HG02973 (cell line): Measurements from ENCODE around the gene ZNF141.
"Not testable (repeated sequence)": the region's sequence is repeated elsewhere in the genome, so short reads cannot be mapped to it uniquely, and the experiment has no call there.

Experiments used
- ATAC-seq: cut with Tn5 transposase; IDR thresholded peaks from one replicate; pipeline ENCODE4 v1.9.1; 2021; ENCODE audit warnings: moderate library complexity; ENCODE audit not compliant: unreplicated experiment

ZNF141 gene

GRCh38 chr4:384311-385010, 46.8 kb downstream of the ZNF141 start:
- no peak for ATAC-seq

DNA sequence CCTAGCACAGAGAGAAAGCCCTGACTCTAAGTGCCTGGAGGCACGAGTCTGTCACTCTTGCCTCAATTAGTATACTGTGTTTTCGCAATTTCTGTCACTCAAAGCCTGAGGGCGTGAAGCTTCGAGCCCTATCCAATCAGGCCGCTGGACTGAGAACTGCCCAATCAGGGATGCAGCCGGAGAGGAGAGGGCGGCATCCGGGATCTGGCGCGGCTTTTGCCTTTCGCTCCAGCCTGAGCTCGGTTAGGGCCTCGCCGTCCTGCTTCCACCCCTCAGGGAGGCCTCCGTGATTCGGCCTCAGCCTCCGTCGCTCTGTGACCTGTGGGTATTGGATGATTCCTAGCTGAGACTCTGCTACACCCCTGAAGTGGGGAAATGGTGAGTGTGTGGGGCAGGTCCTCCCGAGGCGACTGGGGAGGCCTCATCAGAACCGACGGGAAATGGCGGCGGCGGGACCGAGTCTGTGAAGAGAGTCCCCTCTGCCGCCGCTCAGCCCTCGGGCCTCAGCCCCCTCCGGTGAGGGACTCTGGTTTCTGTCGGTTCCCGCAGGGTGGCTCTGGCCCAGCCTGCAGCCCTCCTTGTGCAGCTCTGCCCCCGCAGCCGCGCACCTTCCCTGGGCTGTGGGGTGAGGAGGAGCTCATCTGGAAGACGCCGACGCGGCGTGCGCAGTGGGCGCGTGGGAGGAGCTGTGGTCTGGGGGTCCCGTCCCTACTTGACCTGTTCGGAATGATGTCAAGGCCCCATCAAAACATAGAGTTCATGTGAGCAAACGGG, 48.5 kb downstream of the ZNF141 start:
- ATAC-seq: no peak

GRCh38 chr4:386708-387105, 49.1 kb downstream of the ZNF141 start:
- no peak for ATAC-seq

DNA sequence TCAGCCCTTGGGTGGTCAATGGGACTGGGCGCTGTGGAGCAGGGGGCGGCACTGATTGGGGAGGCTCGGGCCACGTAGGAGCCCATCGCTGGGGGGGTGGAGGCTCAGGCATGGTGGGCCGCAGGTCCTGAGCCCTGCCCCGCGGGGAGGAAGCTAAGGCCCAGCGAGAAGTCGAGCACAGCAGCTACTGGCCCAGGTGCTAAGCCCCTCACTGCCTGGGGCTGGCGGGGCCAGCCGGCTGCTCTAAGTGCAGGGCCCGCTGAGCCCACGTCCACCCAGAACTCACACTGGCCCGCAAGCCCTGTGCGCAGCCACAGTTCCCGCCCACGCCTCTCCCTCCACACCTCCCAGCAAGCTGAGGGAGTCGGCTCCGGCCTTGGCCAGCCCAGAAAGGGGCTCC, 66.4 kb downstream of the ZNF141 start:
- ATAC-seq: no peak

DNA sequence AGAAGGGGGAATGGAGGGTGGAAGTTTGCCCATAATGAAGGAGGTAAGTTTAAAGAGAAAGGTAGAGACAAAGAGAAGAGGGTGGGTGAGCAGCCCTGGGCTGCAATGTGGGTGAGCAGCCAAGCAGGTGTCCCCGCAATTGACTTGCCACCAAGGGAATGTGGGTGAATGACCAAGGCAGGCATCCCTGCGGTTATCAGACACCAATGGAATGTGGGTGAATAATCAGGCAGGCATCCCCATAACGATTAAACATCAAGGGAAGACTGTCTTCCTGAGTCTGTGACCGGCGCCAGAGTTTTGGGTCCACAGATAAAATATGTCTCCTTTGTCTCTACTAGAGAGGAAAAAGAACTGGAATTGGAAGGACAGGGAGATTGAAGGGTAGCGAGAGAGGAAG, 70.7 kb downstream of the ZNF141 start:
- not testable (repeated sequence) for ATAC-seq

GRCh38 chr4:422587-422986, 85.0 kb downstream of the ZNF141 start:
- no peak for ATAC-seq
